PC-3 (cell line): ENCODE data around the gene ESF1. TPM values are rescaled to one million over a fixed set of nuclear protein-coding genes. Genes with fewer than 3 reads are reported as not detected.

ENCODE experiments used
- total RNA-seq: library from RNA; depleted of rRNA; stranded (reverse); fragments of >200 nt; gene quantifications from 2 replicates; pipeline ENCODE4 v1.2.3, GENCODE V29; 2014; rRNA removed

ESF1 gene
- total RNA-seq, 1 experiment from 2014 or later: 13.7 TPM

Other genes with a start within 250 kb of the ESF1 start
- gene TASP1, start 146.0 kb downstream of the ESF1 start, total RNA-seq: 10.7 and 13.9 TPM in 2 replicates
- 23.3 and 29.0 TPM in 2 replicates for gene NDUFAF5, start 109 bp upstream of the ESF1 start, total RNA-seq
- gene SEL1L2, start 205.7 kb upstream of the ESF1 start, total RNA-seq: not detected in 2 replicates
- gene MACROD2, start 210.6 kb upstream of the ESF1 start, total RNA-seq: 3.1 and 11.5 TPM in 2 replicates